GM08714 (cell line): Measurements from ENCODE around the gene FHIT.

ENCODE experiments used
- H3K4me3 ChIP-seq: fragments of 200-500 bp; sonication (Bioruptor generic); 2 replicates; pipeline ENCODE4 v1.5.1; 2014; ENCODE audit warnings: mild to moderate bottlenecking, low read length, inconsistent platforms
- ZNF274 ChIP-seq: IDR thresholded peaks from 2 replicates; pipeline ENCODE4 v1.6.1; 2012; ENCODE audit warnings: mild to moderate bottlenecking, low read depth, low read length

The FHIT gene

GRCh38 chr3:60609446-60609845 is 641.8 kb downstream of the FHIT start:
- H3K4me3 ChIP-seq, result no peak overlapping the region
- TF ChIP-seq ZNF274, result no peak

- no peak for TF ChIP-seq ZNF274
Measured at GRCh38 chr3:60603860-60604259, 647.4 kb downstream of the FHIT start.

GRCh38 chr3:60600848-60601247 is 650.4 kb downstream of the FHIT start:
- TF ChIP-seq ZNF274, result no peak

More at GRCh38 chr3:60603860-60604259, 647.4 kb downstream of the FHIT start:
- no peak overlapping the region for H3K4me3 ChIP-seq

GRCh38 chr3:60599586-60599985 is 651.7 kb downstream of the FHIT start:
- H3K4me3 ChIP-seq, result no peak overlapping the region
- TF ChIP-seq ZNF274, result no peak

More at GRCh38 chr3:60600848-60601247, 650.4 kb downstream of the FHIT start:
- no peak overlapping the region for H3K4me3 ChIP-seq

GRCh38 chr3:60598671-60599070 is 652.6 kb downstream of the FHIT start:
- TF ChIP-seq ZNF274, result no peak
- H3K4me3 ChIP-seq, result no peak overlapping the region

- TF ChIP-seq ZNF274, result no peak
- no peak overlapping the region for H3K4me3 ChIP-seq
Measured at GRCh38 chr3:60594025-60594424, 657.2 kb downstream of the FHIT start.

GRCh38 chr3:60591267-60591666 is 660.0 kb downstream of the FHIT start:
- H3K4me3 ChIP-seq, result no peak overlapping the region
- TF ChIP-seq ZNF274, result no peak

GRCh38 chr3:60588806-60589205 is 662.4 kb downstream of the FHIT start:
- no peak overlapping the region for H3K4me3 ChIP-seq
- no peak for TF ChIP-seq ZNF274

- no peak for TF ChIP-seq ZNF274
- no peak overlapping the region for H3K4me3 ChIP-seq
Measured at GRCh38 chr3:60585918-60586317, 665.3 kb downstream of the FHIT start.

- no peak overlapping the region for H3K4me3 ChIP-seq
- no peak for TF ChIP-seq ZNF274
Measured at GRCh38 chr3:60584250-60584649, 667.0 kb downstream of the FHIT start.

GRCh38 chr3:60582288-60582687 is 669.0 kb downstream of the FHIT start:
- no peak overlapping the region for H3K4me3 ChIP-seq
- TF ChIP-seq ZNF274, result no peak

- TF ChIP-seq ZNF274, result no peak
- no peak overlapping the region for H3K4me3 ChIP-seq
Measured at GRCh38 chr3:60580809-60581208, 670.4 kb downstream of the FHIT start.

GRCh38 chr3:60579734-60580133 is 671.5 kb downstream of the FHIT start:
- H3K4me3 ChIP-seq, result no peak overlapping the region
- TF ChIP-seq ZNF274, result no peak

- no peak overlapping the region for H3K4me3 ChIP-seq
- no peak for TF ChIP-seq ZNF274
Measured at GRCh38 chr3:60578936-60579335, 672.3 kb downstream of the FHIT start.

GRCh38 chr3:60577601-60578000 is 673.7 kb downstream of the FHIT start:
- no peak for TF ChIP-seq ZNF274

GRCh38 chr3:60575718-60576272 is 675.5 kb downstream of the FHIT start:
- H3K4me3 ChIP-seq, result no peak overlapping the region
- TF ChIP-seq ZNF274, result no peak

More at GRCh38 chr3:60577601-60578000, 673.7 kb downstream of the FHIT start:
- H3K4me3 ChIP-seq, result no peak overlapping the region
